Testis (tissue), 2 donors: ENCODE measurements around the gene MAP1LC3B2.

Source experiments
- CTCF ChIP-seq, 3 experiments: fragments of 450-650 bp in 2 of 3; fragments of 200-600 bp in 1 of 3; sonication (generic) in 1 of 3; IDR thresholded peaks; one replicate each; pipeline ENCODE4 v1.5.1; 2016 to 2019; ENCODE audit warnings: antibody characterized with exemption in 3 of 3, mild to moderate bottlenecking in 2 of 3, moderate library complexity in 1 of 3
- POLR2A ChIP-seq: fragments of 450-650 bp; IDR thresholded peaks from one replicate; pipeline ENCODE4 v1.6.1; 2017; ENCODE audit warnings: antibody characterized with exemption, mild to moderate bottlenecking, moderate library complexity

GRCh38 chr12:116517431-116518045, 41.6 kb upstream of the MAP1LC3B2 start:
- TF ChIP-seq POLR2A (no peak), CTCF (IDR thresholded peaks at IDR 0.05) (no peak)
